GM19395 (cell line): Measurements from ENCODE around the gene TPK1.
A peak's percentile ranks its signal among the peaks of the same experiment; 100 is the strongest.

Experiments
- ATAC-seq: cut with Tn5 transposase; IDR thresholded peaks from one replicate; pipeline ENCODE4 v1.9.1; 2021; ENCODE audit warnings: mild to moderate bottlenecking, moderate library complexity; ENCODE audit not compliant: unreplicated experiment

TPK1 gene

GRCh38 chr7:144545330-144545729 lies 290.5 kb downstream of the TPK1 start:
- ATAC-seq, result no peak

DNA sequence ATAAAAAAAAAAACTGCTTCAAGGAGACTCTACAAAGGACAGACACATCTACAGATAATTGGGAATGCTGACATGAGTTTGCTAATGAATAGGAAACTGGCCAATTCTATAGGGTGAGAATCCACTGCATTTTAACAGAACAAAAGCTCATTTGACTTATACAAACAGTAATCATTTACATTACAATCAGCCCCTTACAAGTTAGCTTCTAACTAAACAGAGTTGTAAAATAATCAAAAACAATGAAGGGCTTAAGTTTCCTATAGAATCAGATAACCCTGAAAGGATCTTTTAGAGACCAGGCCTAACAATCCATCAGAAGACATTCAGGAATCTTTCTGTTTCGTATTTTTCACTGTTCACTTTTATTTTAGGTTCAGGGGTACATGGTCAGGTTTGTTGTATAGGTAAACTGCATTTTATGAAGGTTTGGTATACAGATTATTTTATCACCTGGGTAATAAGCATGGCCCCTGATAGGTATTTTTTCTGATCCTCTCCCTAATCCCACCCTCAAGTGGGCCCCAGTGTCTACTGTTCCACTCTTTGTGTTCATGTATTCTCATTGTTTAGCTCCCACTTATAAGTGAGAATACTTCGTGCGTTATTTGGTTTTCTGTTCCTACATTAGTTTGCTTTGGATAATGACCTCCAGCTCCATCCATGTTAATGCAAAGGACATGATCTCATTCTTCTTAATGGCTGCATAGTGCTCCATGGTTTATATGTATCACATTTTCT lies 301.0 kb downstream of the TPK1 start:
- ATAC-seq, result no peak

DNA sequence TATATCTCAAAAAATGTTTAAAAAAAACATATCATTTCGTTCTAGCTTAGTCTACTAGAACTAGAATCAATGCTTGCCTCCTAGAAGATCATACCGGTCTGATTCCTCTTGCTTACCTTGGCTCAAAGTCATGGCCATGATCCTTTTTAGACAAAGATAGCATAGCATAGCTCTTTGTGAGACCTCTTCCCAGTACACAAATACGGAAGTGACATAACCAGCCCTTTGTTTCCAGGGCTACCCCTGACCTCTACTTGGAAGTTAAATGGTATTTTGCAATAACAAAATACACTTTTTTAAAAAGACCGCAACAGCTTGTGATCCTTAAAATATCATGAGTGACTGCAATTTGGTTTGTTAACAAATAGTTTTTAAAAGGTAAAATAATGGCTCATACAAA lies 301.7 kb downstream of the TPK1 start:
- no peak for ATAC-seq

DNA sequence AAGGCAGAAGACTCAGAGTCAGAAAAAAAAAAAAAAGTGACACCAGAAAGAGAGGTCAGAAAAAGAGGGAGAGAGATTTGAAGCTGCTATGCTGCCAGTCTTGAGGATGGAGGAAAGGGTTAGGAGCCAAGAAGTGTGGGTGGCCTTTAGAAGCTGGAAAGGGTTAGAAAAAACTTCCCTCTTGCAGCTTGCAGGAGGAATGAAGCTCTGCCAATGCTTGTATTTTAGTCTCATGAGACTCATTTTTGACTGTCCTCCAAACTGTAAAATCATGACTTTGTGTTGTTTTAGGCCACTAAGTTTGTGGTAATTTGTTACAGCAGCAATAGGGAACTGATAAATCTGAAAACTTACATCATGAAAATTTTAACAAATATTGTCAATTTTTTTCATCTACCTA lies 304.7 kb downstream of the TPK1 start:
- ATAC-seq, result no peak

DNA sequence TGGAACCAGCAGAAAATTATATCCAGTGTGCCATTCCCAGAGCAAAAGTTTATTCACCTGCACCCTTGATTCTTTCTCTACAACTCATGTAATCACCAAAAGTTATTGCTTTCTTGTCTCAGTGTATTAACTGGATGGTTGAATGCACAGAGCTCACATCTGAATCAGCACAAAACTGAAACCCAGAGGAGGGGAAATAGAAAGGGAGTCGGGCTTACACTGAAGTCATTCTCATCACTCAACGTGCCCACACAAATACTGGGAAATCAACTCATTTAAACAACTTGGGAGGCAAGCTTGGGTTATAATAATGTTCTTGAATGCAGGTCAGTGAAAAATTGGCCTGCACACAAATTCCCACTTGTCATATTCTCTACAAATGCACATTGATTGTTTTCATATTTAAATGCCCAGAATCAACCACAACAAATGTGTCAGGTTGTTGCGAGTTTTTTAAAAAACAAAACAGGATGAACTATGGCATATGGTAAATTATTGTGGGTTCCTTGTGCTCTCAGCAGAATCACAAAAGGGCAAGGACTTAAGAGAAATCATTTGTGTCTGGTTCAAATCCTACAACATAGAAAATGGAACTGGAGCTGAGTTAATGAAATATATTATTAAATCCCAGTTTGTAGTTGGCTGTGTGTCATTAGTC lies 306.5 kb downstream of the TPK1 start:
- peak; percentile 99 for ATAC-seq

GRCh38 chr7:144528536-144529045 lies 307.3 kb downstream of the TPK1 start:
- ATAC-seq, result no peak

DNA sequence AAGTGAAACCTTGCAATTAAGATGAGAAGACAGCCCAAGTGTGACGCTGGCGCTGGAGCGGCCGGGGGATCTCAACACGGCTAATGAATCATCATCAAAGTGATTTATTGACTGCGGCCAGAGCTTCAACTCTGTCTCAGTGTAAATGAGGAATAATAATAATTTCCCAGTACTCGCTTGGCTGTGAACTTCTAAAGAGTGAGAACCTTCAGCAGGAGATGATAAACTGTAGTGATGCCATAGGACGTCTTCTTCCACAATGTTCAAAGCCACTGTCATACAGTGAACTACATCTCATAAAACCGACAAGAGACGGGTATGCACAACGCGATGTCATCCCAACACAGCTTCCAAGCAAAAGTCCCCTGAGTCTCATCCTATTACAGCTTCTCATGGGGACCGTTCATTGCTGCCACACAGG lies 308.8 kb downstream of the TPK1 start:
- ATAC-seq, result no peak

GRCh38 chr7:144525956-144526355 lies 309.9 kb downstream of the TPK1 start:
- no peak for ATAC-seq

DNA sequence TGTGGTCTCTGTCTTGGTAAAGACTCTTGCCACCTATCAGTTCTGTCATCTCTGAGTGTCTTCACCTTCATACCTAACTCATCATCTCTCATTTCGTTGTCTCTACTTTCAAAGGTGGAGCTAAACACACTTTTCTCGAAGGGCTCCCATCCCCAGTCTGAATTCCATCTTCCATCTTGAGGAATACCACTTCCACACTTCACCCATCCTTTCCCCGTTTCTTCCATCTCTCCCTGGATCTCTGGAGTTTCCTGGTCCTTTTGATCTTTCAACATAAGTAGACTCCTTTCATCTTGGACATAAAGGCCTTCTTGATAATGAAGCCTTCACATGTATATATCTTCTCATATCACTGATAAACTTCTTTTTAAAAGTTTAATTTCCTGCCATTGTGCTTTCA lies 311.6 kb downstream of the TPK1 start:
- ATAC-seq, result no peak

GRCh38 chr7:144523621-144524020 lies 312.2 kb downstream of the TPK1 start:
- ATAC-seq, result no peak

- no peak for ATAC-seq
These were observed 315.9 kb downstream of the TPK1 start for GRCh38 chr7:144519925-144520324.

- ATAC-seq, result no peak
These were observed 317.5 kb downstream of the TPK1 start for GRCh38 chr7:144518360-144518759.

GRCh38 chr7:144517749-144518148 lies 318.1 kb downstream of the TPK1 start:
- ATAC-seq, result no peak

- ATAC-seq, result no peak
These were observed 318.9 kb downstream of the TPK1 start for GRCh38 chr7:144516729-144517525.

GRCh38 chr7:144513334-144513733 lies 322.5 kb downstream of the TPK1 start:
- ATAC-seq, result peak; percentile 39

DNA sequence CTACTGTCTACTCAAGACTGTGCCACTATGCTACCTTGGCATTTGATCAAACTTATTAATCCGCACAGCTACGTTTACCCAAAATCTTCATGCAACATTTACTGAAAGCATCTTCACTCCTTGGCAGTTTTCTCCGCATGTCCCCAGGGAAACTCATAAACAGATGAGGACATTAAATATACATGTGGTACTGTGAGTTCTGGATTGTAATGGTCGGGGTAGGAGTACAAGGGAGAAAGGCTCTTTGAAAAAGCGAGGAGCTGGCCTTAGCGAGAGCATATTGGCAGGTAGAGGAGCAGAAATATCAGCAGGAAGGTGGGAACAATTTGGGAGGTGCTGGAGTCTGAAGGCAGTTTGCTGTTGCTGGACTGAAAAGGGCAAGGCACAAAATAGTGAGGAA lies 325.2 kb downstream of the TPK1 start:
- ATAC-seq, result no peak

GRCh38 chr7:144508702-144509101 lies 327.2 kb downstream of the TPK1 start:
- ATAC-seq, result peak; percentile 98

GRCh38 chr7:144503215-144503614 lies 332.6 kb downstream of the TPK1 start:
- no peak for ATAC-seq

- ATAC-seq, result no peak
These were observed 335.6 kb downstream of the TPK1 start for GRCh38 chr7:144500225-144500624.

- no peak for ATAC-seq
These were observed 338.6 kb downstream of the TPK1 start for GRCh38 chr7:144497282-144497681.

GRCh38 chr7:144494355-144494754 lies 341.5 kb downstream of the TPK1 start:
- no peak for ATAC-seq

DNA sequence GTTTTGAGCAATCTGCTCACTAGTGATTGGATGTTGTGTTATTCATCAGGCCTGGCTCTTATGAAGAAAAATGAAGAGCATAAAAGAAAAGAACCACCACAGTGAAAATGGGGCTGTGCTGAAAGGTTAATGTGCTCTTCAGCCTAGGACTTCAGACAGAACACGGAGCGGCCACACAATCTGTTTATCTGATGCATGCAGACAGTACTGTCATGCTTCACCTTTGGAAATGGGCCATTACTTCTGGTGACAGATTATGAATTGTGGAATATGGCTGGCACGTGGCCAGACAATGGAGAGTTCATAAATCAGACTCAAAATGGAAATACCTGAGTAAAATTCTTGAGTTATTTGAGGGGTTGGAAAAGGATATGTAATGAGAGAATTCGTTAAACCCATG lies 346.3 kb downstream of the TPK1 start:
- ATAC-seq, result no peak
